Activated T-helper 1 cell treated with anti-CD3 and anti-CD28 coated beads, Interleukin-12 subunit alpha, Interleukin-12 subunit beta, Interleukin-2, Interleukin-4 antibody, amounts not matched to agents 30 ng/mL and 10 ng/mL and 1 ng/mL, durations not matched to agents 14 hours and 24 hours and 36 hours (primary cell): Measurements from ENCODE around the gene FBXL7. TPM values are rescaled to one million over a fixed set of nuclear protein-coding genes. Genes with fewer than 3 reads are reported as not detected.

Experiments used
- DNase-seq: peaks from one replicate; pipeline ENCODE4 v3.0.0; 2021; ENCODE audit warnings: low spot score
- H3K27ac Mint-ChIP-seq: one replicate; pipeline ENCODE4 v1.8.0; 2021; ENCODE audit warnings: mild to moderate bottlenecking, mixed read lengths
- H3K27me3 Mint-ChIP-seq: one replicate; pipeline ENCODE4 v1.8.0; 2022; ENCODE audit warnings: mild to moderate bottlenecking, moderate library complexity, mixed read lengths; ENCODE audit not compliant: insufficient read depth
- H3K36me3 Mint-ChIP-seq: one replicate; pipeline ENCODE4 v1.8.0; 2021; ENCODE audit warnings: low read depth, mixed read lengths
- H3K4me1 Mint-ChIP-seq: one replicate; pipeline ENCODE4 v1.8.0; 2021; ENCODE audit warnings: low read depth, mixed read lengths
- H3K4me3 Mint-ChIP-seq: one replicate; pipeline ENCODE4 v1.8.0; 2021; ENCODE audit warnings: mild to moderate bottlenecking, moderate library complexity, mixed read lengths
- H3K9me3 Mint-ChIP-seq: one replicate; pipeline ENCODE4 v1.8.0; 2021; ENCODE audit warnings: mixed read lengths
- intact Hi-C: fragments of 100-400 bp; cut with micrococcal nuclease; formaldehyde crosslinking; loops from one replicate; pipeline ENCODE4 v1.15.1; 2024
- total RNA-seq: library from RNA; stranded (reverse); gene quantifications from 2 replicates; pipeline ENCODE4 v1.2.3, GENCODE V29; 2022

FBXL7 gene
- total RNA-seq, 1 donor from 2014 or later: not detected

DNA sequence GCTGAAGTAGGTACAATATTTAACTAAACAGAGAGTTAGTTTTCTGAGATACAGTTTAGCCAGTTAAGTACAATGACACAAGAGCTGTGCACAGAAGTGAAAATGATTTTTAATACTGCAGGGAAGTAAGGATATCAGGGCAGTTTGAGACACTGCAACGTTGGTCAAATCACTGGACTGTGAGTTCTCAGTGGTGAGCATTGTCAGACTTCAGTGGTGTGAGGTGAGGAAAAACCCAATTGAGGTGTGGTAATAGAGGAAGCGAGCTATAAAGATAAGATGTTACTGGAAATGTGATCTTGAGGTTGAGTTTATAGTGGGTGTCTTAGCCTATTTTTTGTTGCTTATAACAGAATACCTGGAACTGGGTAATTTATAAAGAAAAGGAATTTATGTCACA, 12.8 kb upstream of the FBXL7 start:
- no peaks in the 10 kb centered on the region for H3K27me3 Mint-ChIP-seq
- no peaks in the 10 kb centered on the region for H3K36me3 Mint-ChIP-seq
- H3K27ac Mint-ChIP-seq: no peak overlapping the region
- H3K4me3 Mint-ChIP-seq: no peak overlapping the region
- intact Hi-C loops: no loop called here
- H3K4me1 Mint-ChIP-seq: no peaks in the 10 kb centered on the region
- H3K9me3 Mint-ChIP-seq: no peaks in the 10 kb centered on the region
- no peak for DNase-seq

DNA sequence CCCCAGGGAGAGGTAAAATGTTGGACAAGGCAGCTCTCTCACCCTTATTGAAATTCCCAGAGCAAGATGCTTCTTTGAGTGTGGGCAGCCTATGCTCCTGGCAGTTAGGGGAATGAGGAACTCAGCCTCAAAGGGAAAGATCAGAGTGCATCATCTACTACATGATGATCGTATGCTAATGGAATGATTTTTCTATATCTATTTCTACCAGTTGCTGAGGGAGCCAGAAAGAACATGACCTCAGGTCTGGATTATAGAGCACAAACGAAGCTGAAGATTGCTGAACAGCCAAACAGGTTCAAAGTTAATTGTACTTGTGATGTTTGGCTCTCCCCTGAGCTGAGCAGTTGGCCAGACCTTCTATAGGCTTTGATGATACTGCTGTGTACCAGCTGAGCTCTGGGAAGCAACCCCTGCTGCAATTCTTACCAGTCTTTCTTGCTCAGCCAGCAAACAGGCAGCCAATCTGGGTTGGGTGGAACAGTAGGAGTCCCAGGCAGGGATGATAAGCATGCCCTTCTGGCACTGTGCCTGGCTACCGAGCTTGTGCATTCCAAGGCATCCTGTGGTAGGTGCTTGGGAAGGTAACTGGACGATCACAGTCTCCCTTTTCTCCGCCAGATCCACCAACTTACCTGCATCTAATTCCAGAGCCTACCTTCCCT, 10.3 kb upstream of the FBXL7 start:
- no peaks in the 10 kb centered on the region for H3K9me3 Mint-ChIP-seq
- intact Hi-C loops: no loop called here
- DNase-seq: no peak
- no peaks in the 10 kb centered on the region for H3K36me3 Mint-ChIP-seq
- no peak overlapping the region for H3K27ac Mint-ChIP-seq
- H3K4me3 Mint-ChIP-seq: no peak overlapping the region
- H3K27me3 Mint-ChIP-seq: no peaks in the 10 kb centered on the region
- H3K4me1 Mint-ChIP-seq: no peaks in the 10 kb centered on the region

DNA sequence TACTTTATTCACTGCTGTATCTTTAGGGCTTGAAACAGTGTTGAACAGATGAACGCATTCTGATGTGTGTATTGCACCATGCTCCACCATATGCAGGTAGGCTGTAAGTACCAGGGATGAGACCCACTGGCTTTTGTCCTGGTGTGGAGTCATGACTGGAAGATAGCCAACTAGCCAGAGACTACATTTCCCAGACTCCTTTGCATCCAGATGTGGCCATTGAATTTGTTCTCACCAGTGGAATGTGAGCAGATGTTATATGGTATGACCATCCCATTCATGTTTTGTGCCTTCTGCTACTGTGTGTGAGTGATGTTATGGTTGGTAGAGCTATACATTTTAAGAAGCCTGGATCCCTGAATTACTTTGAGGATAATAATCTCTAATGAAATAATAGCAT, 7.4 kb upstream of the FBXL7 start:
- intact Hi-C loops: no loop called here
- H3K36me3 Mint-ChIP-seq: no peaks in the 10 kb centered on the region
- DNase-seq: no peak
- no peaks in the 10 kb centered on the region for H3K27me3 Mint-ChIP-seq
- no peaks in the 10 kb centered on the region for H3K4me1 Mint-ChIP-seq
- H3K4me3 Mint-ChIP-seq: no peak overlapping the region
- no peak overlapping the region for H3K27ac Mint-ChIP-seq
- H3K9me3 Mint-ChIP-seq: no peaks in the 10 kb centered on the region

DNA sequence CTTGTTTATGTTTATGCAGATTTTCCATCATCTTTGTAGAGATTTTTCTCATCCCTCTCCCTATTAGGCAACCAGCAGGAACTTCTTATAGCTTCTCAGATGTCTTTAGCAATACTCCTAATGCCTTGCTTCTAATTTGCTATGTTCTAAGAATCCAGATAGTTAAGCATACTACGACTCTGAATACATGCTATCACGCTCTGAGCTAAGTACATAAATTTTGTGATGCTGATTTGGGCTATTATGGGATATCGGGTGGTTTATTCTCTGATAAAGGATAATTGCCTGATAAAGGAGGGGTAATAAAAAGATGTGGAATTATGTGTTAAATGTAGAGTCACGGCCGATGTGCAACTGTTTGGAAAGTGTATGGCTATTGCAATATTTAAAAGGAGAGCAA, 6.5 kb upstream of the FBXL7 start:
- Mint-ChIP-seq H3K27ac (no peak overlapping the region), H3K4me1 (no peaks in the 10 kb centered on the region), H3K4me3 (no peak overlapping the region), H3K36me3 (no peaks in the 10 kb centered on the region), H3K27me3 (peaks cover 7% of the 10 kb centered on the region), H3K9me3 (no peaks in the 10 kb centered on the region)
- intact Hi-C loops: no loop called here
- DNase-seq: no peak

DNA sequence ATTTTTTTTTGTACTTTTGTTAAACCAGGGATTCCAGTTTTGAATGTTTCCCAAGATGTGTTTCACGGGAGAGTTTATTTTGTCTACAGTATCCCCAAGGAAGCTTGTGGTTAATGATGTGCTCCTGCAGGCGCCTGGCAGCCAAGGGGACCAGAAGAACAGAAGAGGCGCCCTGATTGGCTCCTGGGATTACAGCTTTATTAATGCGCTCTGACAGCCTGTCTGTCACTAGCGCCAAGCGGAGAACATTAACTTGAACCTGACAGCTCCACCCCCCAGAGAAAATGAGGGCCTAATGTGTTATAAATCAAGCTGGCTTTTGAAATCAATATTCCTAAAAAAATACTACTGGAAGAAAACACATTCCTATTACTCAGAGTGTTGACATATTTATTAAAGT, 5.0 kb upstream of the FBXL7 start:
- Mint-ChIP-seq H3K4me3 (no peak overlapping the region), H3K27me3 (peaks cover 17% of the 10 kb centered on the region), H3K36me3 (no peaks in the 10 kb centered on the region), H3K27ac (no peak overlapping the region), H3K4me1 (no peaks in the 10 kb centered on the region), H3K9me3 (no peaks in the 10 kb centered on the region)
- no peak for DNase-seq
- intact Hi-C loops: no loop called here

DNA sequence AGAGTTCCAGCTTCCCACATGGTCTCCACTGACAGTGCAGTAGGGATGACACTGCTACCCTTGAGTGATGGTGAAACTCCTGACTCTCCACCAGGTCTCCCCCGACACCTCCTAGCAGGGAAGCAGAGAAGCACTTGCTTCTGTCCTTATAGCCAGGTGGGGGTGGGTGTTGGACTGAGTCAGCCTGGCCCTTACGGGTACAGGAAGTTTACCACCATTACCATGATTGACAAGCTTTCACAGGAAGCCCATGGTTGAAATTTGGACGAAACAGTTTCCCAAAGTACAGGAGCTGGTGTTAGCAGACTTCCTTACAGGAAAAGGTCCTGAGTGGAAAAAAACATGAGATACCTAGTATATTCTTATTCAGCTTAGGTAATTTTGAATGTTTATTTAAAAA, 3.1 kb upstream of the FBXL7 start:
- Mint-ChIP-seq H3K4me1 (no peaks in the 10 kb centered on the region), H3K4me3 (no peak overlapping the region), H3K27me3 (peaks cover 24% of the 10 kb centered on the region), H3K36me3 (no peaks in the 10 kb centered on the region), H3K27ac (no peak overlapping the region), H3K9me3 (no peaks in the 10 kb centered on the region)
- no peak for DNase-seq
- intact Hi-C loops: no loop called here

DNA sequence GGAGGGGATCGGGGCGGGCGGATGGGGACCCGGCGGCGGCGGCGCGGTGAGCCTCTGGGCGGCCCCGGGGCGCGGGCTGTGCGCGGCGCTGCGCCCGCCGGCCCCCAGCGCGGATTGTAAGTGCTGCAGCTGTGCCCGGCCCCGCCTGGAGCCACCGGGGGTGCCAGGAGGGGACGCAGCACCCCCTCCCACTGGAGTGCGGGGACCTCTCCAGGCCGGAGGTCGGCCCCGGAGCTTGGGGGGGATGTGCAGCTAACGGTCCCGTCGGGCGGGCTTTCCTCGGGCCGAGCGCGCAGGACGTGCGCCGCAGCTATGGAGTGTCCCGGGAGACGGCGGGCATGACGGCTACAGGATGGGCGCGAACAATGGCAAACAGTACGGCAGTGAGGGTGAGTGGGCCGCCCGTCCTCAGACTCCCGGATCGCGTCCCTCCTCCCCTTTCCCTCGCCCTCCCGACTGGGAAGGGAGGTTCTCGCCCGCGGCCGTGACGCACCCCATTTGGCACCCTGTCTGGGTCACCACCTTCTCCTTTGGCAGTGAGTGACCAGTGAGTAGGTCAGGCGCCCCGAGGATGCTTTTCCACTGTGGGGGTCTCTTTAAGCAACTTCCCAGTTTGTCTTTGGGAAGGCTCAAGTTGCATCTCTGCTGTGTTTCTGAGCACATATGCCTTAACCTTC, 483 bp downstream of the FBXL7 start:
- peaks cover 27% of the 10 kb centered on the region for H3K27me3 Mint-ChIP-seq
- H3K27ac Mint-ChIP-seq: no peak overlapping the region
- peaks cover 4% of the 10 kb centered on the region for H3K9me3 Mint-ChIP-seq
- no peak overlapping the region for H3K4me3 Mint-ChIP-seq
- H3K36me3 Mint-ChIP-seq: no peaks in the 10 kb centered on the region
- no peak for DNase-seq
- H3K4me1 Mint-ChIP-seq: no peaks in the 10 kb centered on the region
- intact Hi-C loops: no loop called here

DNA sequence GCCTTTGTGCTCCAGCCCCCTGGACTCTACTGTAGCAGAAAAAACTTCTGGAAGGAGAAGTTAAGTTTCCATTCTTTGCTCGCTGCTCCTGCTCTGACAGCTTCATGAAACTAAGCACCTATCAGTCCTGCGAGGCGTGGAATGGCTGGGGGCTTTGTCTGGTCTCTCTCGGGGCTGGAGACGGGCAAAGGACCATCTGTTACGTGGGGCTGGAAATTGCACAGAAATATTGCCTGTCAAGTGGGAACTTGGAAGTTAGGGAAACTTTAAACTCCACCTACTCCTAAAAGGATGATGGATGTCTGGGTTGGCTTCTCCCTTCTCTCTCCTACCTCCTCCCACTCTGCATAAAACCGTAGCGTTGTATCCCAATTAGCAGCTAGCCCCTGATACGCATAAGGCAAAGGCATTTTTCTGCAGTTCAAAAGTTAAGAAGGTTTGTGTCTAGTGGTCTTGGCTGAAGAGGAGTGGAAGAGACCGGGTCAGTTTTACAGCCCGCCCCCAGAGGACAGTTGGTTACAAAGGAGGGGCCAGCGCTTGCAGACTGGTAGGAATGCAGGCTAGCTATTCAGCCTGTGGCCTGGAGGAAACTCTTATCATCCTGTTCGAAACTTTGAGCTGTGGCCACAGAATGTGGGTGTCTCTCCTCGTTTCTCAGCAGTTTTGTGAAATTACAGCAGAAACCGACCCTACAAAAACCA, 1.3 kb downstream of the FBXL7 start:
- Mint-ChIP-seq H3K27ac (no peak overlapping the region), H3K4me3 (no peak overlapping the region), H3K4me1 (no peaks in the 10 kb centered on the region), H3K36me3 (no peaks in the 10 kb centered on the region), H3K27me3 (peaks cover 27% of the 10 kb centered on the region), H3K9me3 (peaks cover 4% of the 10 kb centered on the region)
- intact Hi-C loops: no loop called here
- no peak for DNase-seq

DNA sequence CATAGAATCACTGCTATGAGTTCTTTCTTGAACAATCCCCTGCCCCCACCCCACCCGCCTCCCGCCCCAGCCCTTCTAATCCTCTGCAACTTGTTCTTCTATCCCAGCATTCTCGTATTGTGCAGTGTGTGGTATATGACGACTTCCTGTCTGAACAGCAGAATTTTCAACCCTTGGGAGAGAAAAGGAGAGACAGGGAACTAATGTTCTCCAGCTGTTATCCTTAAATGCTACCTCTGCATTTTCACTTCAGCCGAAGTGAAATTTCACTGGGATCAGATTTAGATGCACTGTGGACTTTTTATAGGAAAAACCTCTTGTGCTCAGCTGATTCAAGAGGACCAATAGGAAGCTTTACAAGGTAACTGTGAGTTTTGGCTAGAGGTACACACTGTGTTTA, 2.2 kb downstream of the FBXL7 start:
- no peaks in the 10 kb centered on the region for H3K4me1 Mint-ChIP-seq
- H3K27me3 Mint-ChIP-seq: peaks cover 27% of the 10 kb centered on the region
- DNase-seq: no peak
- no peaks in the 10 kb centered on the region for H3K36me3 Mint-ChIP-seq
- H3K27ac Mint-ChIP-seq: no peak overlapping the region
- H3K4me3 Mint-ChIP-seq: no peak overlapping the region
- H3K9me3 Mint-ChIP-seq: peaks cover 4% of the 10 kb centered on the region
- intact Hi-C loops: no loop called here

DNA sequence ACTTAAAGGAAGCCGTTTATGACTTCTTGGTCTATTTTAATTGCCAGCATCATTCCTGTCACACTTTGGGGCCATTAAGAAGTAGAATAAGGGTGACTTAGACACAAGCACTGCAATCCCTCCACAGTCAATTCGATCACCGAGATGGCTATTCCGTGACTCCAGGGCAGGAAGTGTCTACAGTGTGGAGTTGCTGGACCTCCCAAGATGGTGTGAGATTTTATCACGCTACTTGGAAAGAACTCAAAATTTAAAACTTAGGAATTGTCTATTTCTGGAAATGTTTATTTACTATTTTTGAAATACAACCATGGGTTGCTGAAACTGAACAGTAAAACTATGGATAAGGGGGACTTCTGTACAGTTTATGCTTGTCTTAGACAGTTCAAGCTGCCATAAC, 6.2 kb downstream of the FBXL7 start:
- no peak for DNase-seq
- intact Hi-C loops: no loop called here
- Mint-ChIP-seq H3K27ac (no peak overlapping the region), H3K9me3 (peaks cover 4% of the 10 kb centered on the region), H3K27me3 (peaks cover 4% of the 10 kb centered on the region), H3K36me3 (no peaks in the 10 kb centered on the region), H3K4me1 (no peaks in the 10 kb centered on the region), H3K4me3 (no peak overlapping the region)

DNA sequence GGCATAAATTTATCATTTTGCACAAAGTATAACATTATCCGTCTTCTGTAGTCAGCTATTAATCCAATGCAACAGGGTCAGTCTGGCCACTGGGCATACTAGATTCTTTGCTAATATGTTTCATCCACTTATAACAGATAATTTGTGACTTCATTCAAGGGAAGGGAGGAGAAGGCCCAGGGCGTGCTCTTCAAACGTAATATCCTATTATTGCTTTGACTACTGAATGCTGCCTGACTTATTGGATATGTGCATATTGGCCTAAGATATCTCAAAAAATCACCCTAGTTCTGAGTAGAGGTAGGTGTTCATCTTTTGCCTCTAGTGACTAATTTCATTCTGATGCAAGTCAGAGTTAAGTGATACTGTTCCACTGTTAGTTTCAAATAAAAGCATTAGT, 6.9 kb downstream of the FBXL7 start:
- peaks cover 3% of the 10 kb centered on the region for H3K27me3 Mint-ChIP-seq
- no peaks in the 10 kb centered on the region for H3K36me3 Mint-ChIP-seq
- H3K4me1 Mint-ChIP-seq: no peaks in the 10 kb centered on the region
- intact Hi-C loops: no loop called here
- peaks cover 4% of the 10 kb centered on the region for H3K9me3 Mint-ChIP-seq
- no peak for DNase-seq
- H3K4me3 Mint-ChIP-seq: no peak overlapping the region
- no peak overlapping the region for H3K27ac Mint-ChIP-seq

DNA sequence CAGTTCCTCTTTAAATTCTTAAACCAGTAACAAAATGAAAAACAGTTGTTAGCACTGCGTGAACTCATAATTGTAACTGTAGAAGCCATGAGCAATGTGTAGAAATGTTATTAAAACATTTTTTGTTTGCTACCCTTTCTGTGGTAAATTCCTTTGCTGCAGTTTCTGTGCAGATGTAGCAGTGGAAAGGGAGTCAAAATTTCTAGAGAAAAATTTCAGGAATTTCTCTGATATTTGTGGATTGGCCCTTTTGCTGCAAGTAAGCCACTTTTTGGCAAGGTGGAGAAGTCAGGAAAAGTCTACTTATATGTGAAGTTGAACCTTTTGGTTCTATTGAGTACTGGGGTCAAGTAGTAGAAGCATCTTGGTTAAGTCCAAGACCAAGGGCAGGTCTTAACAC, 10.1 kb downstream of the FBXL7 start:
- Mint-ChIP-seq H3K36me3 (no peaks in the 10 kb centered on the region), H3K9me3 (peaks cover 4% of the 10 kb centered on the region), H3K27ac (no peak overlapping the region), H3K4me3 (no peak overlapping the region), H3K27me3 (no peaks in the 10 kb centered on the region), H3K4me1 (no peaks in the 10 kb centered on the region)
- no peak for DNase-seq
- intact Hi-C loops: no loop called here

DNA sequence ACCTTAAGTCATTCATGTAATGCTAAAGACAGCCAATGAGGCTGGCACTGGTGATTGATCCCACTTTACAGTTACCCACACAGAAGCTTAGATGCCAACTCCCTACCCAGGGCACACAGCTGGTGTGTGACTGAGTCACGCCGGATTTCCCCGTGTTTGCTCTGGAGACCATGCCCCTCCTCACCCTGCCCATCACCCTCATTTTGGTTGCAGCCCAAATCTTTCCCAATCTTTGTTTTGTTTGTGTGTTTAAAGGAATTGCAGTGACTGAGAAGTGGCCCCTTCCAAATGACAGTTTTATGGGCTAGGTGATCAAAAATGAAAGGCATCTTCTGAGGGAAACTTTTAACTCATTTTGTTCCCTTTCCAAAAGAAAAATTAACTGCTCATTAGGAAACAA, 10.9 kb downstream of the FBXL7 start:
- Mint-ChIP-seq H3K36me3 (no peaks in the 10 kb centered on the region), H3K27ac (no peak overlapping the region), H3K9me3 (no peaks in the 10 kb centered on the region), H3K4me1 (no peaks in the 10 kb centered on the region), H3K4me3 (no peak overlapping the region), H3K27me3 (no peaks in the 10 kb centered on the region)
- DNase-seq: no peak
- intact Hi-C loops: no loop called here
